ENCODE results near the gene PEX14. TPM values are rescaled to one million over a fixed set of nuclear protein-coding genes. Genes with fewer than 3 reads are reported as not detected.

Gene PEX14
- total RNA-seq, 6 experiments from 2014 or later: 10.5 to 26.5 (median 16.5) TPM

GRCh38 chr1:10450156-10450814 lies 24.5 kb upstream of the PEX14 start:
- WGBS (ENCODE audit: insufficient coverage, low coverage, low lambda C conversion rate, missing lambda C conversion rate): 59% methylated on average over 6 of the region's 21 CpGs
- Histone ChIP-seq H3K27ac (no peak overlapping the region), H3K36me3 (no peaks in the 10 kb centered on the region), H3K4me1 (no peaks in the 10 kb centered on the region), H3K27me3 (no peaks in the 10 kb centered on the region), H3K4me3 (no peak overlapping the region), H3K9me3 (no peaks in the 10 kb centered on the region)
- no peak for TF ChIP-seq POLR2A (IDR thresholded peaks at IDR 0.05)
- TF ChIP-seq, protein P1, sequence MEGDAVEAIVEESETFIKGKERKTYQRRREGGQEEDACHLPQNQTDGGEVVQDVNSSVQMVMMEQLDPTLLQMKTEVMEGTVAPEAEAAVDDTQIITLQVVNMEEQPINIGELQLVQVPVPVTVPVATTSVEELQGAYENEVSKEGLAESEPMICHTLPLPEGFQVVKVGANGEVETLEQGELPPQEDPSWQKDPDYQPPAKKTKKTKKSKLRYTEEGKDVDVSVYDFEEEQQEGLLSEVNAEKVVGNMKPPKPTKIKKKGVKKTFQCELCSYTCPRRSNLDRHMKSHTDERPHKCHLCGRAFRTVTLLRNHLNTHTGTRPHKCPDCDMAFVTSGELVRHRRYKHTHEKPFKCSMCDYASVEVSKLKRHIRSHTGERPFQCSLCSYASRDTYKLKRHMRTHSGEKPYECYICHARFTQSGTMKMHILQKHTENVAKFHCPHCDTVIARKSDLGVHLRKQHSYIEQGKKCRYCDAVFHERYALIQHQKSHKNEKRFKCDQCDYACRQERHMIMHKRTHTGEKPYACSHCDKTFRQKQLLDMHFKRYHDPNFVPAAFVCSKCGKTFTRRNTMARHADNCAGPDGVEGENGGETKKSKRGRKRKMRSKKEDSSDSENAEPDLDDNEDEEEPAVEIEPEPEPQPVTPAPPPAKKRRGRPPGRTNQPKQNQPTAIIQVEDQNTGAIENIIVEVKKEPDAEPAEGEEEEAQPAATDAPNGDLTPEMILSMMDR (IDR thresholded peaks at IDR 0.05): no peak
- ATAC-seq (peak in 2 of 4 donors; percentile 16 to 32), DNase-seq (peak in 1 of 3 donors; percentile 27)
- intact Hi-C loops (cut with DNase I): no loop called here

GRCh38 chr1:10450836-10451235 lies 23.9 kb upstream of the PEX14 start:
- H3K4me3 ChIP-seq: no peak overlapping the region
- H3K27ac ChIP-seq: no peak overlapping the region
- no peak for ATAC-seq
- no peaks in the 10 kb centered on the region for H3K4me1 ChIP-seq
- no peaks in the 10 kb centered on the region for H3K36me3 ChIP-seq
- intact Hi-C loops (cut with DNase I): no loop called here
- no peaks in the 10 kb centered on the region for H3K27me3 ChIP-seq
- DNase-seq: no peak
- TF ChIP-seq, protein P1 (IDR thresholded peaks at IDR 0.05): no peak
- TF ChIP-seq POLR2A (IDR thresholded peaks at IDR 0.05): no peak
- H3K9me3 ChIP-seq: no peaks in the 10 kb centered on the region
- 42% methylated on average over 6 of the region's 6 CpGs for WGBS (ENCODE audit: insufficient coverage, low coverage, low lambda C conversion rate, missing lambda C conversion rate)

GRCh38 chr1:10451287-10451686 lies 23.5 kb upstream of the PEX14 start:
- ATAC-seq (peak; percentile 35 to 63 (median 48)), DNase-seq (no peak)
- Histone ChIP-seq H3K27me3 (no peaks in the 10 kb centered on the region), H3K36me3 (no peaks in the 10 kb centered on the region), H3K9me3 (no peaks in the 10 kb centered on the region), H3K27ac (no peak overlapping the region), H3K4me1 (no peaks in the 10 kb centered on the region), H3K4me3 (no peak overlapping the region)
- WGBS (ENCODE audit: insufficient coverage, low coverage, low lambda C conversion rate, missing lambda C conversion rate): 21% methylated on average over 10 of the region's 10 CpGs
- intact Hi-C loops (cut with DNase I): no loop called here
- TF ChIP-seq POLR2A (IDR thresholded peaks at IDR 0.05): no peak
- TF ChIP-seq, protein P1 (IDR thresholded peaks at IDR 0.05): no peak

DNA sequence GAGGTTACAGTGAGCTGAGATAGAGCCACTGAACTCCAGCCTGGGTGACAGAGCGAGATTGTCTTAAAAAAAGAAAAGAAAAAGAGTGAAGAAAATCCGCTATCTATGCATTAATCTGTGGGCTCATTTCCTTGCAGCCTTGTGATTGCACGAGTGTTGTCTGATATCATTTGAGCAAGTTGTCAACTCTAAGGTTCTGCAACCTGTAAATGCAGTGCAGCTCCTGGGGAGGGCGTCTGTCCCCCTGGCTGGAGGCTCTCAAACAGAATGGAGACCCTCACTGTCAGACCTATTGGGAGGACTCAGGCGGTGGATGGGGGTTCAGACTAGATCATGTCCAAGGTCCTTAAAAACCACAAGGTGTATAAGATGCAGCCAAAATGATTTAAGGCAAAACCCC lies 18.7 kb upstream of the PEX14 start:
- intact Hi-C loops (cut with DNase I): no loop called here
- Histone ChIP-seq H3K27ac (no peak overlapping the region), H3K4me3 (no peak overlapping the region), H3K9me3 (no peaks in the 10 kb centered on the region), H3K36me3 (peaks cover 0 to under 1% (median 0%) of the 10 kb centered on the region in 4 donors), H3K4me1 (peaks cover 0 to 24% (median 2%) of the 10 kb centered on the region in 4 donors), H3K27me3 (no peaks in the 10 kb centered on the region)
- no peak for DNase-seq
- TF ChIP-seq, protein P1 (IDR thresholded peaks at IDR 0.05): no peak
- TF ChIP-seq POLR2A (IDR thresholded peaks at IDR 0.05): no peak
- no peak for ATAC-seq
- WGBS (ENCODE audit: insufficient coverage, low coverage, low lambda C conversion rate, missing lambda C conversion rate): 90% methylated on average over 2 of the region's 5 CpGs
